ENCODE results near the gene CYP3A5. TPM values are rescaled to one million over a fixed set of nuclear protein-coding genes. Genes with fewer than 3 reads are reported as not detected.

CYP3A5 gene
- total RNA-seq, 4 donors from 2014 or later, result 0.91 to 4.6 (median 2.3) TPM

- H3K4me3 ChIP-seq, result no peak overlapping the region
- H3K9me3 ChIP-seq, result no peaks in the 10 kb centered on the region
- no peak for DNase-seq (ENCODE audit: extremely low spot score)
- peaks cover 0 to 10% (median 4%) of the 10 kb centered on the region in 4 donors for H3K36me3 ChIP-seq
- intact Hi-C loops (cut with DNase I), result no loop called here
- TF ChIP-seq CTCF (IDR thresholded peaks at IDR 0.05), result no peak
- TF ChIP-seq POLR2A (IDR thresholded peaks at IDR 0.05; ENCODE audit: low read depth), result no peak
- no peak for TF ChIP-seq EP300 (IDR thresholded peaks at IDR 0.05)
- TF ChIP-seq POLR2AphosphoS5 (IDR thresholded peaks at IDR 0.05), result no peak
- no peaks in the 10 kb centered on the region for H3K27me3 ChIP-seq
- H3K27ac ChIP-seq (replicated peaks in 1 of 4), result no peak overlapping the region
- no peaks in the 10 kb centered on the region for H3K4me1 ChIP-seq
- 100% methylated on average over 2 of the region's 2 CpGs for WGBS
These were observed 27.1 kb downstream of the CYP3A5 start for GRCh38 chr7:99652671-99653070.

- WGBS, result 88% methylated on average over 2 of the region's 2 CpGs
- H3K36me3 ChIP-seq, result peaks cover 0 to 10% (median 4%) of the 10 kb centered on the region in 4 donors
- no peaks in the 10 kb centered on the region for H3K27me3 ChIP-seq
- TF ChIP-seq EP300 (IDR thresholded peaks at IDR 0.05), result no peak
- TF ChIP-seq CTCF (IDR thresholded peaks at IDR 0.05), result no peak
- no peak for TF ChIP-seq POLR2A (IDR thresholded peaks at IDR 0.05; ENCODE audit: low read depth)
- TF ChIP-seq POLR2AphosphoS5 (IDR thresholded peaks at IDR 0.05), result no peak
- no peak overlapping the region for H3K27ac ChIP-seq (replicated peaks in 1 of 4)
- H3K9me3 ChIP-seq, result no peaks in the 10 kb centered on the region
- intact Hi-C loops (cut with DNase I), result no loop called here
- peak; percentile 5 for DNase-seq (ENCODE audit: extremely low spot score)
- H3K4me1 ChIP-seq, result no peaks in the 10 kb centered on the region
- H3K4me3 ChIP-seq, result no peak overlapping the region
These were observed 28.5 kb downstream of the CYP3A5 start for GRCh38 chr7:99651290-99651689.

- 88% methylated on average over 2 of the region's 2 CpGs for WGBS
These were observed 31.0 kb downstream of the CYP3A5 start for GRCh38 chr7:99648843-99649242.

GRCh38 chr7:99645590-99645989, 34.2 kb downstream of the CYP3A5 start:
- 100% methylated on average over 1 of the region's 1 CpG for WGBS
- intact Hi-C loops (cut with DNase I), result no loop called here
- DNase-seq (ENCODE audit: extremely low spot score), result no peak
- Histone ChIP-seq H3K36me3 (peaks cover 5 to 39% (median 15%) of the 10 kb centered on the region in 4 donors), H3K9me3 (no peaks in the 10 kb centered on the region), H3K27ac (replicated peaks in 1 of 4) (no peak overlapping the region), H3K4me3 (no peak overlapping the region), H3K4me1 (no peaks in the 10 kb centered on the region), H3K27me3 (no peaks in the 10 kb centered on the region)
- no peak for TF ChIP-seq POLR2AphosphoS5 (IDR thresholded peaks at IDR 0.05)
- TF ChIP-seq EP300 (IDR thresholded peaks at IDR 0.05), result no peak
- no peak for TF ChIP-seq CTCF (IDR thresholded peaks at IDR 0.05)
- no peak for TF ChIP-seq POLR2A (IDR thresholded peaks at IDR 0.05; ENCODE audit: low read depth)

More at GRCh38 chr7:99648843-99649242, 31.0 kb downstream of the CYP3A5 start:
- no peak for DNase-seq (ENCODE audit: extremely low spot score)
- Histone ChIP-seq H3K27me3 (no peaks in the 10 kb centered on the region), H3K4me3 (no peak overlapping the region), H3K4me1 (no peaks in the 10 kb centered on the region), H3K36me3 (peaks cover 5 to 32% (median 13%) of the 10 kb centered on the region in 4 donors), H3K27ac (replicated peaks in 1 of 4) (no peak overlapping the region), H3K9me3 (no peaks in the 10 kb centered on the region)
- TF ChIP-seq CTCF (IDR thresholded peaks at IDR 0.05), result no peak
- TF ChIP-seq EP300 (IDR thresholded peaks at IDR 0.05), result no peak
- TF ChIP-seq POLR2A (IDR thresholded peaks at IDR 0.05; ENCODE audit: low read depth), result no peak
- no peak for TF ChIP-seq POLR2AphosphoS5 (IDR thresholded peaks at IDR 0.05)
- intact Hi-C loops (cut with DNase I), result no loop called here

GRCh38 chr7:99644431-99644830, 35.4 kb downstream of the CYP3A5 start:
- WGBS, result 95% methylated on average over 3 of the region's 3 CpGs
- intact Hi-C loops (cut with DNase I), result no loop called here
- peak; percentile 17 for DNase-seq (ENCODE audit: extremely low spot score)
- no peak overlapping the region for H3K27ac ChIP-seq (replicated peaks in 1 of 4)
- peaks cover 5 to 34% (median 15%) of the 10 kb centered on the region in 4 donors for H3K36me3 ChIP-seq
- no peaks in the 10 kb centered on the region for H3K27me3 ChIP-seq
- H3K4me3 ChIP-seq, result no peak overlapping the region
- no peaks in the 10 kb centered on the region for H3K9me3 ChIP-seq
- no peak for TF ChIP-seq CTCF (IDR thresholded peaks at IDR 0.05)
- TF ChIP-seq EP300 (IDR thresholded peaks at IDR 0.05), result no peak
- no peak for TF ChIP-seq POLR2AphosphoS5 (IDR thresholded peaks at IDR 0.05)
- no peak for TF ChIP-seq POLR2A (IDR thresholded peaks at IDR 0.05; ENCODE audit: low read depth)
- no peaks in the 10 kb centered on the region for H3K4me1 ChIP-seq

Measured in esophagus muscularis mucosa (tissue), 4 donors.